HG03439 (cell line): ENCODE results near the gene PSMA7.

Experiments used
- ATAC-seq: cut with Tn5 transposase; IDR thresholded peaks from one replicate; pipeline ENCODE4 v1.9.1; 2021; ENCODE audit warnings: mild to moderate bottlenecking, moderate library complexity; ENCODE audit not compliant: unreplicated experiment

The PSMA7 gene

GRCh38 chr20:62137478-62138203 is 5.6 kb downstream of the PSMA7 start:
- no peak for ATAC-seq

DNA sequence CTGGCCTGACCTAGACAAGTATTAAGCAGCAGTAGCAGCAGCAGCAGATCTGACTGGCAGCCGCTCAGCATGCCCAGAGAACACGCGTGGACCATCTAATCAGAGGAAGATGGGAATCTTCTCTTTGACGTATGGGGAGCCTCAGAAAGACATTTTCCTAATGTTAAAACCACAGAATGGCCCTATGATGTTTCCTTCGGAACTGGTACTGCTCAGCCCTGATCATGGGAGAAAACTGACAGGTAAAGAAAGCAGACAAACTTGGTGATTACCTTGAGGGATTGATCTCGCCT is 6.2 kb downstream of the PSMA7 start:
- ATAC-seq = no peak

DNA sequence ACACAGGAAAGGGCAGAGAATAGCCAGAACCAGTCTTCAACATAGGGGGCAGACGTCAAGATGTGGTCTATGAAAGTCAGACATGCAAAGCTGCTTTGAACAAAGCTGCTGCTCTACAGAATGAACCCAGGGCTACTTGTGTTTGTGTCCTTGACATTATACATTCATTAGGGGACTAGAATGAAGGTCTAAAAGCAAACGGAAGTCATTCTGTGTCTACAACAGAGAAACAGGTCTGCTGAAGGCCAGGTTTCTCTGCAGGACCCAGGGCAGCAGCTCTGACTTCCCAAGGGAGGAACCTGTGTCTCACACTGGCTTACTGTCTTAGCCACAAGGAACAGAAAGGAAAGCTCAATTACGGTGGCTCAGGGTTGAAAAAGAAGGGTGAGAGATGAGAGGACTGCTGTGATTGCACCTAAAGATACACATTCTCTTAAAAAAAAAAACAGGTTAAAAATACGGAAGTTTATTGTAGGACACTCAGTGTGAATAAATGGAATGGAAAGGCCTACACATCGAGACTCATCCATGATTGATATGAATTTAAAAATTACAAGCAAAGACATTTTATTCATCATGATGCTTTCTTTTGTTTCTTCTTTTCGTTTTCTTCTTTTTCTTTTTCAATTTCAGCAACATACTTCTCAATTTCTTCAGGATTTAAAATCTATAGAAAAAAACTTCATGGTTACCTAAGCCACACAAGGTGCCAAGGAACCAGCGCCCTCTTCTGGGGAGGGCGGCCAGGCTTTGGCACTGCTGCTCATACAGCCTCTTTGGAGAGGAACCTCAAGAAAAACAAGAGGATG is 6.7 kb downstream of the PSMA7 start:
- no peak for ATAC-seq

- ATAC-seq = no peak
Observed at GRCh38 chr20:62135573-62136266, 7.5 kb downstream of the PSMA7 start.

DNA sequence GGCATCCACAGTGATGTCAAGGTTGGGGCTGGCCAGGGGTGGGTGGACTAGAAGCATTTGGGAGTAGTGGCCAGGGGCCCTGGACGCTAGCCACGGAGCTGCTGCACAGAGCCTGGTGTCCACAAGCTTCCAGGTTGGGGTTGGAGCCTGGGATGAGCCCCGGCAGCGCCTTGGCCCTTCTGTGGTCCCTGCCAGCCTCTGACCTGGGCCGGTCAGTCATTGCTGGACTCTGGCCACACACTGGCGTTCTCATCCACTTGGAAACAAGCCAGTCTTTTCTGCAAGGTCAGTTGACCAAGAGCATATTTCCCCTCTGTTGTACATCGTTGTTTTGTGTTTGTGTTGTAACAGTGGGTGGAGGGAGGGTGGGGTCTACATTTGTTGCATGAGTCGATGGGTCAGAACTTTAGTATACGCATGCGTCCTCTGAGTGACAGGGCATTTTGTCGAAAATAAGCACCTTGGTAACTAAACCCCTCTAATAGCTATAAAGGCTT is 8.4 kb downstream of the PSMA7 start:
- no peak for ATAC-seq

DNA sequence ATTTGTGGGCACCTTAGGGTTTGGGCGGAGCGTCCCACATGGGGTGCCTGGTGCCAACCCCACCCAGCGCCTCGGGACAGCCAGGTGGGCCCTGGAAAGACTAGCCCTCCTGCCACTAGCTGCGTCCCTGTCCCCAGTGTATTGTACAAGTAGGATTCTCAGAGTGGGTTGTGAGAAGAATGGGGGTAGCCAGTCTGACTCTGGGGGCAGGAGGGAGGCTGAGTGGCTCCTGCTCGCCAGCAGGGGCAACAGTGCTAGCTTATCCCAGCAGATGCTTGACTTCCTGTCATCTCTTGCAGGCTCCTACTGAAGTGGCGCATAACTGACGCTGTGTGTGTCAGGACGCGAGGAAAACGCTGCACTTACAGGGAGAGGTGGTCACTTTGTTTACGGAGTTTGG is 9.3 kb downstream of the PSMA7 start:
- ATAC-seq = no peak

GRCh38 chr20:62133051-62133845 is 9.9 kb downstream of the PSMA7 start:
- ATAC-seq = no peak

DNA sequence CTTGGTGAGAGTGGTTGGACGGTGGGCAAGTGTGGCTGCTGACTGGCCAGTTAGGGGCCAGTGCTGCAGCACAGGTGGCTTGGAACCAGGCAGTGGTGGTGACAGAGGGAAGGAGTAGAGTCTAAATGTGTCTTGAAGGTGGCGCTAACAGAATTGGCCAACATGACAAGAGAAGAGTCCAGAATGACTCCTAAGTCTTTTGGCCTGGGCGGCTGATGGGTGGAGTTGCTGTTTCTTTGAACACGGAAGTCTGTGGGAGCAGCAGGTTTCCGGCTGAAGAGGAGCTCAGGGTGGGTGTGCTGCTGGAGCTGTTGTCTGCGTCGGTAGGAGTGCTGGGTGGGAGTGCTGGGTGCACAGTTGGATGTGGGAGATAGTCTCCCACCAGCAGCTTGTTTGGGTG is 10.8 kb downstream of the PSMA7 start:
- ATAC-seq = no peak

- no peak for ATAC-seq
Observed at GRCh38 chr20:62131560-62132320, 11.5 kb downstream of the PSMA7 start.

DNA sequence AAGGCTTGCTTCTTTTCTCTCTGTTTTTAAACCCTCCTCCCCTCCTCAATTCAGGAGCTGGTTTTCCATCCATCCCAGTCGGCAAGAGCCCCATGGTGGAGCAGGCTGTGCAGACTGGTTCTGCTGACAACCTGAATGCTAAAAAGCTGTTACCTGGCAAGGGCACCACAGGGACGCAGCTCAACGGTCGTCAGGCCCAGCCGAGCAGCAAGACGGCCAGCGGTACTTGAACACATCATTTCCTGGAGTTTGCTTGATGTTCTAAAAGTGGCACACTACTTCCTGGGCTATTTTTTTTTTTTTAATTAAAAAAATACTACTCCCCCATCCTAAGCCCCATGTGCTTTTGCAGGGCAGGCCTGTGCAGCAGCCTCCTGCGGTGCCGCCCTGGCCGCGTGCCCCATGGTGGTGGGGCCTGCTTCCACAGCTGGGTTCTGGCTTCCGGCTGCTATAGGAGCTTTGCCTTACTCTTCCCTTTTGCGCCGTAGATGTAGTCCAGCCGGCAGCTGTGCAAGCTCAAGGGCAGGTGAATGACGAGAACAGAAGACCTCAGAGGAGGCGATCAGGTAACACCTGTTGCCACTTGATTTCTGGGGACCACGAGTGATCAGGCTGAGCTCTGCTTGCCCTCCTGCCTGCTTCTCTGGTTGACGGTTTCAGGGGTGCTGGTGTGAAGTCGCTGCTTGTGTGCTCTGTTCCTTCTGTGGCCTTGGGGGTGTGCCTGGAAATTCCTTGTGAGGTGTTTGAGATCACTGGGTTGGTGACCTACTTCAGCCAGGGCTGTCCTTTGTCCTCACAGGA is 13.3 kb downstream of the PSMA7 start:
- ATAC-seq = no peak

DNA sequence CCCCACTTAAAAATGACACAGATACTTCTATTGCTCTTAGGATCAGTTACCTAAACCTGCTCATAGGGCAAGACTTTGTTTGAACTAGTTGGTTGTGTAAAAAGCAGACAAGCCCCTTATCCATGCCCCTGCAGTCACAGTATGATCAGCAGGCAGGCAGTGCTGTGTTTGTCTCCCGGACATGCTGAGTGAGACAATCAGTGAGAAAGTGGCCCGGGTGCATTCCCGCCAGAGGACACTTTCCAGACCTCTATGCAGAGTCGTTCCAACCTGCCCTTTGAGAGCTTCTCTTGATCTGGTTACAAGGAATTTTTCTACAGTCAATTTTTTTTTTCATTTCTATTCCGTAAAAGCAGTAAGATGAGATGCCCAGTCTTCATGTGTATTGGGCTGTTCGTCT is 14.7 kb downstream of the PSMA7 start:
- ATAC-seq = no peak

- no peak for ATAC-seq
Observed at GRCh38 chr20:62127799-62128198, 15.4 kb downstream of the PSMA7 start.

DNA sequence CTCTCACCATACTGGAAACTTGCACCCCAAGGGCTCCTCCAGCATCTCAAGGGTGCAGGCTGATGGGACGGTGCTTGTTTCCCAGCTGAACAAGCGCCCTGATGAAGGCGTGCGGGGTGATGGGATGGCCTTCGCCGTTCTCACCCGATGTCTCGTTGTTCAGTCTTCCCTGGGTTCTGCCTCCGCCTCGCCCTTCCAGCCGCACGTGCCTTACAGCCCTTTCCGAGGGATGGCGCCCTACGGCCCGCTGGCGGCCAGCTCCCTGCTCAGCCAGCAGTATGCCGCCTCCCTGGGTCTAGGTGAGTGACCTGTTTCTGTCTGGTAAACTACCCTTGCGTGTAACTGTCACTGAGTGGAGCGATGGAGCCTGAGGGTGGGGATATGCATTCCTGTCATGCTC is 17.1 kb downstream of the PSMA7 start:
- ATAC-seq = no peak

DNA sequence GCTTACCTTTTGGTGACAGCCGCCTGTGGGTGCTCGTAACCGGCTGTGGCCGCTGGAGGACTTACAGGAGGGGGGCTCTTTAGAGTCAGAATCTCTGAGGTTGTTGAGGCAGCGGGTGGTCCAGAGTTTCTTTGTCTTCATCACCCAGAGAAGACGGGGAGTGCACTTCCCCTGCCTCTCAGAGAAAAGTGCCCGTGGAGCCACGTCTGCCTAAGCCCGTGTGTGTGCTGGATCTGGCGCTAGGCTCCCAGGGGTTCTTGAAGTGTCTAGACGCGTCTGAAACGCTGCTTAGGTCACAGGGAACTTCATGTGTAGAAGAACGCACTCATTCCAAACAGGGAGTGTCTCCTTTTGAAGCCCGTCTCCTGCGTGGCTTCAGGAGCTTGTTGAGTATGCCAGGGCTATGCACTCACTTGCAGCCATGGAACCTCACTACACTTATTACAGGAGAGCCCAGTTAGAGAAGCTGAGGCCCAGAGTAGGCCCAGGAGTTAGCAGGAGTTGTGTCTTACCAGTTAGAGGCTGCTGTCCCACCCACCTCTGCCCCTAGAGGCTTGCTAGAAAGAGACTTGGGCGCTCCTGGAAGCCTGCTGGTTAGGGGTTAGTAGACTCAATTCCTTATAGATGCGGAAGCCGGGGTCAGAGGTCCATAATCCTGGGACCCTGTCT is 19.6 kb downstream of the PSMA7 start:
- ATAC-seq = no peak

- ATAC-seq = peak; percentile 16
Observed at GRCh38 chr20:62122654-62123449, 20.3 kb downstream of the PSMA7 start.

DNA sequence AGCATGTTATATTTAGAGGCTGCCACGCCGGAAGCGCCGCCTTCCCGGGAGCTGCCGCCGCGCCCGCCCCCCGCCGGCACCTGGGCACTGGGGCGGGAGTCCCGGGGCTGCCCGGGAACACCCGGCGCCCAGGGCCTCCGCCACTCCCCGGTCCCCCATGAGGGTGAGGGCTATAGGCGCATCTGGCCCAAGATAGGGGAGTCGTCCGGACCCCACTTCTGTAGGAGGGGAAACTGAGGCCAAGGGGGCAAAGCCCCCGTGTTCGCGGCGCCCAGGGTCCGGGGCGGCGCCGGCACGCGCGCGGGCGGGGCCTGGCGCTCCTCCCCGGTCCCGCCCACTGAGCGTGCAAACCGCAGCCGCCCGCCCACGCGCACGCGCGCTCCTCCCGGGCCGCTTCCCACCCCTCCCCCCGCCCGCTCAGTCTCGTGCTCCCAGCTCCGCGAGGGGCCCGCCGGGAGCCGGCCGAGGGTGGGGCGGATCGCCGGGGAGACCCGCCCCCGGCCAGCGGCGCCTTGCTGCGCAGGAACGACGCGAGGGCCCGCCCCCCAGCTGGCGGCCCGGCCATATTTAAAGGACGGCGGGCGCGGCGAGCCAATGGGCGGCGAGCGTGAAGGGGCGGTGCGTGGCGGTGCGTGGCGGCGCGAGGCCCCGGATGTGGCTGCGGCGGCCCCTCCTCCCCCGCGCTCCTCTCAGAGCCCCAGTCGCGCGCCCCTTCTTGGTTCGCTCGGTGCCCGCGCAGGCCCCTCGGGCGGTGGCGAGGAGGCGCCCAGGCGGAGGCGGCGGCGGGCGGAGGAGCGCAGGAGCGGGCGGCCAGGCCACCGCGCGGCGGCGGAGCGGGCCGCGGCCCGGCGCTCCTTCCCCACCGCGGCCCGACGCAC is 21.2 kb downstream of the PSMA7 start, which contains the start of gene LSM14B:
Gene LSM14B (plus strand): TSS at position 700 of the 878 bp plus-strand sequence. CDS start 192 bp downstream, outside the sequence.
- peak; percentile 83 for ATAC-seq
